Fibroblast of lung (primary cell): ENCODE measurements around the gene RBM4B.

ENCODE experiments used
- CTCF ChIP-seq, 2 donors: IDR thresholded peaks in 1 of 2; conservative IDR thresholded peaks in 1 of 2; 1 replicate in 1 of 2; 2 replicates in 1 of 2; pipeline ENCODE4 v1.5.1; 2011 to 2012; ENCODE audit warnings: low read length in 2 of 2, control low read depth in 1 of 2, inconsistent platforms in 1 of 2, low read depth in 1 of 2, mild to moderate bottlenecking in 1 of 2
- EZH2 ChIP-seq: IDR thresholded peaks from 2 replicates; pipeline ENCODE4 v1.5.1; 2012; ENCODE audit warnings: low read length, control low read depth, mild to moderate bottlenecking; ENCODE audit errors: missing control alignments

- no peak for TF ChIP-seq CTCF (conservative IDR thresholded peaks at IDR 0.05 in 1 of 2, IDR thresholded peaks at IDR 0.05 in 1 of 2; ENCODE audit: low read depth in 1 of 2, low read length in 2 of 2)
- TF ChIP-seq EZH2: no peak
These were observed 23.1 kb upstream of the RBM4B start for GRCh38 chr11:66700742-66701141.
